ENCODE results near the gene FKRP. TPM values are rescaled to one million over a fixed set of nuclear protein-coding genes. Genes with fewer than 3 reads are reported as not detected.

Gene FKRP
- polyA plus RNA-seq, 4 donors, result 18.0 to 22.3 (median 21.5) TPM

- DNase-seq (ENCODE audit: low read depth in 4 of 4, low spot score in 3 of 4), result no peak
Observed at GRCh38 chr19:46718934-46719622, 26.8 kb upstream of the FKRP start.

- no peak for DNase-seq (ENCODE audit: low read depth in 4 of 4, low spot score in 3 of 4)
Observed at GRCh38 chr19:46719629-46720502, 26.0 kb upstream of the FKRP start.

GRCh38 chr19:46720503-46721239, 25.2 kb upstream of the FKRP start:
- DNase-seq (ENCODE audit: low read depth in 4 of 4, low spot score in 3 of 4), result no peak

- no peak for DNase-seq (ENCODE audit: low read depth in 4 of 4, low spot score in 3 of 4)
Observed at GRCh38 chr19:46721269-46722003, 24.4 kb upstream of the FKRP start.

GRCh38 chr19:46722004-46722380, 23.9 kb upstream of the FKRP start:
- no peak for DNase-seq (ENCODE audit: low read depth in 4 of 4, low spot score in 3 of 4)

GRCh38 chr19:46722421-46723022, 23.3 kb upstream of the FKRP start:
- DNase-seq (ENCODE audit: low read depth in 4 of 4, low spot score in 3 of 4), result no peak

GRCh38 chr19:46723023-46723461, 22.8 kb upstream of the FKRP start:
- DNase-seq (ENCODE audit: low read depth in 4 of 4, low spot score in 3 of 4), result no peak

GRCh38 chr19:46723471-46723870, 22.4 kb upstream of the FKRP start:
- DNase-seq (ENCODE audit: low read depth in 4 of 4, low spot score in 3 of 4), result no peak

- DNase-seq (ENCODE audit: low read depth in 4 of 4, low spot score in 3 of 4), result no peak
Observed at GRCh38 chr19:46724468-46724867, 21.4 kb upstream of the FKRP start.

GRCh38 chr19:46725036-46725820, 20.6 kb upstream of the FKRP start:
- no peak for DNase-seq (ENCODE audit: low read depth in 4 of 4, low spot score in 3 of 4)

GRCh38 chr19:46725859-46726393, 19.9 kb upstream of the FKRP start:
- no peak for DNase-seq (ENCODE audit: low read depth in 4 of 4, low spot score in 3 of 4)

- no peak for DNase-seq (ENCODE audit: low read depth in 4 of 4, low spot score in 3 of 4)
Observed at GRCh38 chr19:46726551-46726950, 19.3 kb upstream of the FKRP start.

GRCh38 chr19:46726971-46727501, 18.8 kb upstream of the FKRP start:
- DNase-seq (ENCODE audit: low read depth in 4 of 4, low spot score in 3 of 4), result no peak

GRCh38 chr19:46727757-46728156, 18.1 kb upstream of the FKRP start:
- DNase-seq (ENCODE audit: low read depth in 4 of 4, low spot score in 3 of 4), result no peak

- DNase-seq (ENCODE audit: low read depth in 4 of 4, low spot score in 3 of 4), result no peak
Observed at GRCh38 chr19:46728208-46728607, 17.6 kb upstream of the FKRP start.

GRCh38 chr19:46728693-46729339, 17.0 kb upstream of the FKRP start:
- no peak for DNase-seq (ENCODE audit: low read depth in 4 of 4, low spot score in 3 of 4)

GRCh38 chr19:46729696-46730095, 16.2 kb upstream of the FKRP start:
- no peak for DNase-seq (ENCODE audit: low read depth in 4 of 4, low spot score in 3 of 4)

GRCh38 chr19:46730187-46730586, 15.7 kb upstream of the FKRP start:
- DNase-seq (ENCODE audit: low read depth in 4 of 4, low spot score in 3 of 4), result no peak
